Right forelimb (tissue), 1 donor: ENCODE measurements around the gene KIDINS220.

Experiments
- DNase-seq: peaks from one replicate; pipeline ENCODE4 v3.0.0-alpha.2; 2018

KIDINS220 gene

GRCh38 chr2:8803658-8804379, 33.6 kb downstream of the KIDINS220 start:
- no peak for DNase-seq

- no peak for DNase-seq
Measured at GRCh38 chr2:8802741-8803140, 34.7 kb downstream of the KIDINS220 start.

- DNase-seq: no peak
Measured at GRCh38 chr2:8800821-8801220, 36.6 kb downstream of the KIDINS220 start.

- no peak for DNase-seq
Measured at GRCh38 chr2:8800218-8800617, 37.2 kb downstream of the KIDINS220 start.

GRCh38 chr2:8799004-8799403, 38.4 kb downstream of the KIDINS220 start:
- no peak for DNase-seq

- no peak for DNase-seq
Measured at GRCh38 chr2:8798393-8798792, 39.0 kb downstream of the KIDINS220 start.

- DNase-seq: no peak
Measured at GRCh38 chr2:8797682-8798081, 39.7 kb downstream of the KIDINS220 start.

GRCh38 chr2:8796878-8797550, 40.4 kb downstream of the KIDINS220 start:
- DNase-seq: no peak

- DNase-seq: no peak
Measured at GRCh38 chr2:8796315-8796848, 41.0 kb downstream of the KIDINS220 start.

- no peak for DNase-seq
Measured at GRCh38 chr2:8794923-8795825, 42.2 kb downstream of the KIDINS220 start.

GRCh38 chr2:8790739-8791162, 46.7 kb downstream of the KIDINS220 start:
- DNase-seq: no peak

GRCh38 chr2:8786463-8786862, 51.0 kb downstream of the KIDINS220 start:
- DNase-seq: no peak

- DNase-seq: no peak
Measured at GRCh38 chr2:8779795-8780671, 57.4 kb downstream of the KIDINS220 start.

- no peak for DNase-seq
Measured at GRCh38 chr2:8774371-8774770, 63.0 kb downstream of the KIDINS220 start.

GRCh38 chr2:8767324-8767723, 70.1 kb downstream of the KIDINS220 start:
- DNase-seq: no peak

GRCh38 chr2:8761529-8762164, 75.8 kb downstream of the KIDINS220 start:
- DNase-seq: no peak

- no peak for DNase-seq
Measured at GRCh38 chr2:8756716-8757115, 80.7 kb downstream of the KIDINS220 start.

GRCh38 chr2:8756230-8756629, 81.2 kb downstream of the KIDINS220 start:
- DNase-seq: no peak

GRCh38 chr2:8754106-8754776, 83.2 kb downstream of the KIDINS220 start:
- DNase-seq: no peak

GRCh38 chr2:8753609-8754008, 83.8 kb downstream of the KIDINS220 start:
- no peak for DNase-seq

- DNase-seq: no peak
Measured at GRCh38 chr2:8752385-8752784, 85.0 kb downstream of the KIDINS220 start.
